Panc1 (cell line): ENCODE data around the gene DDX17. TPM values are rescaled to one million over a fixed set of nuclear protein-coding genes. Genes with fewer than 3 reads are reported as not detected.

Experiments
- ATAC-seq: fragments of 200-7000 bp; cut with Tn5 transposase; 2 replicates; pipeline ENCODE4 v1.9.1; 2020; ENCODE audit warnings: mild to moderate bottlenecking, moderate library complexity
- BruUV-seq: library from RNA; stranded (reverse); fragments of 400-500 nt; replicated peaks from 2 replicates; lab custom pipeline; 2021; lab: Mats Ljungman, UMichigan
- CTCF ChIA-PET: fragments of 300-600 bp; sonication (Branson Sonifier 250); formaldehyde crosslinking; loops from one replicate; lab custom pipeline; 2022; ENCODE audit warnings: antibody characterized with exemption; lab: Charles Lee
- POLR2A ChIA-PET: fragments of 300-600 bp; sonication (Branson Sonifier 250); formaldehyde crosslinking; loops from one replicate; lab custom pipeline; 2022; ENCODE audit warnings: antibody characterized with exemption; lab: Charles Lee
- DNase-seq: peaks from one replicate; pipeline ENCODE4 v3.0.0-alpha.2; 2010; ENCODE audit warnings: low read depth, low spot score
- H3K27ac ChIP-seq: 2 replicates; pipeline ENCODE4 v1.5.1; 2011; ENCODE audit warnings: mild to moderate bottlenecking, low read length, inconsistent platforms
- H3K27me3 ChIP-seq: fragments of 200-500 bp; sonication (Bioruptor generic); 2 replicates; pipeline ENCODE4 v1.6.0; 2014; ENCODE audit warnings: low read length, inconsistent platforms; ENCODE audit not compliant: control insufficient read depth, insufficient read depth
- H3K36me3 ChIP-seq: fragments of 200-500 bp; sonication (Bioruptor generic); 2 replicates; pipeline ENCODE4 v1.5.1; 2014; ENCODE audit warnings: inconsistent platforms, mild to moderate bottlenecking, low read length, moderate library complexity; ENCODE audit not compliant: control insufficient read depth, insufficient read depth
- H3K4me1 ChIP-seq: 2 replicates; pipeline ENCODE4 v1.5.1; 2011; ENCODE audit warnings: inconsistent platforms, mild to moderate bottlenecking, low read length, moderate library complexity; ENCODE audit not compliant: control insufficient read depth, insufficient read depth
- H3K4me3 ChIP-seq, 2 experiments: 2 replicates each; pipeline ENCODE4 v1.5.1; 2011 to 2012; ENCODE audit warnings: low read depth in 2 of 2, low read length in 2 of 2, mild to moderate bottlenecking in 2 of 2, inconsistent platforms in 1 of 2, moderate library complexity in 1 of 2
- H3K9me3 ChIP-seq: fragments of 200-500 bp; sonication (Bioruptor generic); 2 replicates; pipeline ENCODE4 v1.5.1; 2014; ENCODE audit warnings: low read depth, mild to moderate bottlenecking, inconsistent platforms, low read length, moderate library complexity; ENCODE audit not compliant: control insufficient read depth, insufficient read depth
- CTCF ChIP-seq: fragments of 450-650 bp; IDR thresholded peaks from 2 replicates; pipeline ENCODE4 v1.5.1; 2017; ENCODE audit warnings: mild to moderate bottlenecking
- POLR2AphosphoS5 ChIP-seq: IDR thresholded peaks from 2 replicates; pipeline ENCODE4 v1.6.1; 2012; ENCODE audit warnings: mild to moderate bottlenecking, low read depth, low read length, moderate library complexity
- SIN3A ChIP-seq: IDR thresholded peaks from 2 replicates; pipeline ENCODE4 v1.6.1; 2012; ENCODE audit warnings: low read depth, mild to moderate bottlenecking, low read length, moderate library complexity, borderline replicate concordance; ENCODE audit not compliant: insufficient read depth
- TCF7L2 ChIP-seq: IDR thresholded peaks from 2 replicates; pipeline ENCODE4 v1.6.1; 2011; ENCODE audit warnings: mild to moderate bottlenecking, low read depth, low read length, inconsistent platforms
- in situ Hi-C: cut with HindIII; loops from 2 replicates; pipeline ENCODE4 v1.10.0; 2016; ENCODE audit warnings: low sequenced_read_pairs, low pct_unique_long_range_greater_than_20kb
- intact Hi-C: fragments of 100-400 bp; cut with micrococcal nuclease; formaldehyde crosslinking; loops from one replicate; pipeline ENCODE4 v1.10.0; 2022; ENCODE audit not compliant: unreplicated experiment
- total RNA-seq: library from RNA; stranded (reverse); gene quantifications from one replicate; pipeline ENCODE4 v1.2.1, GENCODE V29; 2021; ENCODE audit not compliant: unreplicated experiment
- TF ChIP-seq, protein P1 (sequence below), 2 experiments: IDR thresholded peaks; 2 replicates each; pipeline ENCODE4 v1.6.1; 2011 to 2012; ENCODE audit warnings: low read depth in 2 of 2, control low read depth in 1 of 2, low read length in 1 of 2, mild to moderate bottlenecking in 1 of 2, moderate library complexity in 1 of 2; ENCODE audit not compliant: insufficient read depth in 1 of 2

DDX17 gene
- total RNA-seq, 1 experiment from 2014 or later, result 277 TPM

DNA sequence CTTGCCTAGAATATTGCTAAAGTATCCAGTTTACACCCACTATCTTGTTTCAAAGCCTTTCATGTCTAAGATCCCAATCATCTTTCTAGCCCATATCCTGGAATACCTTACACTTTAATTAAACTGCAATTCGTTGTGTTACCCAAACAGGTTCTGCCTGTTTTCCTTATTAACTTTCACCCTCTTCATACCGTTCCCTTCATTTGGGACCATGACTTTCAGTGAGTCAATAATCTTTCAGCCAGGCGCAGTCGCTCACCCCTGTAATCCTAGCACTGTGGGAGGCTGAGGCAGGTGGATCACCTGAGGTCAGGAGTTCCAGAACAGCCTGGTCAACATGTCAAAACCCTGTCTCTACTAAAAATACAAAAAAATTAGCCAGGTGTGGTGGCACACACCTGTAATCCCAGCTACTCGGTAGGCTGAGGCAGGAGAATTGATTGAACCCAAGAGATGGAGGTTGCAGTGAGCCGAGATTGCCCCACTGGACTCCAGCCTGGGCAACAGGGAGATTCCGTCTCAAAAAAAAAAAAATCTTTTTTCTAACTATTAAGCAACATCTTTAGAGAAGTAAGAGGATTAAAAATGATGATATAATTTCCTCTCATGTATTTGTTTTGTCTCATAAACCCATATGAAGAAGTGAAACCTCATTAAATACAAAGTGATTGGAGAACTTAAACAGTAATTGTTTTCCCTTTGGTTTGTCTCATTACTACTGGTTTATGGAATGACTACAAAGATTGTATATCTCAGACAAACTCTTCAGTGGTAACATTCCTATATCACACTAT lies 43.2 kb upstream of the DDX17 start:
- Histone ChIP-seq H3K27me3 (no peaks in the 10 kb centered on the region), H3K4me3 (no peak overlapping the region), H3K9me3 (no peaks in the 10 kb centered on the region), H3K4me1 (no peaks in the 10 kb centered on the region), H3K27ac (no peak overlapping the region), H3K36me3 (no peaks in the 10 kb centered on the region)
- no peak for TF ChIP-seq TCF7L2
- TF ChIP-seq CTCF, result no peak
- no peak for TF ChIP-seq POLR2AphosphoS5
- no peak for TF ChIP-seq SIN3A
- TF ChIP-seq, protein P1, sequence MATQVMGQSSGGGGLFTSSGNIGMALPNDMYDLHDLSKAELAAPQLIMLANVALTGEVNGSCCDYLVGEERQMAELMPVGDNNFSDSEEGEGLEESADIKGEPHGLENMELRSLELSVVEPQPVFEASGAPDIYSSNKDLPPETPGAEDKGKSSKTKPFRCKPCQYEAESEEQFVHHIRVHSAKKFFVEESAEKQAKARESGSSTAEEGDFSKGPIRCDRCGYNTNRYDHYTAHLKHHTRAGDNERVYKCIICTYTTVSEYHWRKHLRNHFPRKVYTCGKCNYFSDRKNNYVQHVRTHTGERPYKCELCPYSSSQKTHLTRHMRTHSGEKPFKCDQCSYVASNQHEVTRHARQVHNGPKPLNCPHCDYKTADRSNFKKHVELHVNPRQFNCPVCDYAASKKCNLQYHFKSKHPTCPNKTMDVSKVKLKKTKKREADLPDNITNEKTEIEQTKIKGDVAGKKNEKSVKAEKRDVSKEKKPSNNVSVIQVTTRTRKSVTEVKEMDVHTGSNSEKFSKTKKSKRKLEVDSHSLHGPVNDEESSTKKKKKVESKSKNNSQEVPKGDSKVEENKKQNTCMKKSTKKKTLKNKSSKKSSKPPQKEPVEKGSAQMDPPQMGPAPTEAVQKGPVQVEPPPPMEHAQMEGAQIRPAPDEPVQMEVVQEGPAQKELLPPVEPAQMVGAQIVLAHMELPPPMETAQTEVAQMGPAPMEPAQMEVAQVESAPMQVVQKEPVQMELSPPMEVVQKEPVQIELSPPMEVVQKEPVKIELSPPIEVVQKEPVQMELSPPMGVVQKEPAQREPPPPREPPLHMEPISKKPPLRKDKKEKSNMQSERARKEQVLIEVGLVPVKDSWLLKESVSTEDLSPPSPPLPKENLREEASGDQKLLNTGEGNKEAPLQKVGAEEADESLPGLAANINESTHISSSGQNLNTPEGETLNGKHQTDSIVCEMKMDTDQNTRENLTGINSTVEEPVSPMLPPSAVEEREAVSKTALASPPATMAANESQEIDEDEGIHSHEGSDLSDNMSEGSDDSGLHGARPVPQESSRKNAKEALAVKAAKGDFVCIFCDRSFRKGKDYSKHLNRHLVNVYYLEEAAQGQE (IDR thresholded peaks at IDR 0.05; ENCODE audit: insufficient read depth in 1 of 2, low read depth in 2 of 2, low read length in 1 of 2), result no peak
- ATAC-seq, result no peak
- intact Hi-C loops, result no loop called here
- in situ Hi-C loops, result no loop called here
- no TSS peak for BruUV-seq
- ChIA-PET POLR2A (no interaction called here), CTCF (no interaction called here)
- no peak for DNase-seq

DNA sequence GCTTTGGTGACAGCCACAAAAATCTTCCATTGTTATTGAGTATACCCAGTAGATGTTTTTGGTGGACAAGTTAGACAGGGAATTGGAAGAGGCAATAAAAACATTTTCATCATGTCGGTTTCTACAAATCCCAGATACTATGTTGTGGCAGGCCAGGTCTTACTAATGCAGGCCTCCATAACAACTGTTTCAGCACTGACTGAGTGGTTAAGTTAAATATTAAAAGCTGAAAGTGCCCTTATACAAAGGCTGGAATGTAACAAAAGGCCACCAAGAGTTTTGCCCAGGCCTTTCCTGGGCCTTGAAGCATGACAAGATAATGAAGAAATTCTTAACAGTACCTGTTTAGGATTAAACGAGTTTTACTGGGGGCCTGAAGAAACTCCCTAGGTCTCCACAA lies 34.6 kb upstream of the DDX17 start:
- H3K27me3 ChIP-seq, result no peaks in the 10 kb centered on the region
- DNase-seq, result no peak
- intact Hi-C loops, result no loop called here
- no peak overlapping the region for H3K4me3 ChIP-seq
- no peak for ATAC-seq
- ChIA-PET POLR2A (no interaction called here), CTCF (no interaction called here)
- H3K36me3 ChIP-seq, result no peaks in the 10 kb centered on the region
- H3K4me1 ChIP-seq, result no peaks in the 10 kb centered on the region
- H3K27ac ChIP-seq, result no peak overlapping the region
- in situ Hi-C loops, result no loop called here
- H3K9me3 ChIP-seq, result no peaks in the 10 kb centered on the region
- TF ChIP-seq POLR2AphosphoS5 (no peak), SIN3A (no peak), CTCF (no peak), TCF7L2 (no peak)
- TF ChIP-seq, protein P1 (IDR thresholded peaks at IDR 0.05; ENCODE audit: insufficient read depth in 1 of 2, low read depth in 2 of 2, low read length in 1 of 2), result no peak
- no TSS peak for BruUV-seq
